HG03175 (cell line): ENCODE results near the gene RAD51B.
"Not testable (repeated sequence)": the region's sequence is repeated elsewhere in the genome, so short reads cannot be mapped to it uniquely, and the experiment has no call there.

ENCODE experiments used
- ATAC-seq: cut with Tn5 transposase; IDR thresholded peaks from one replicate; pipeline ENCODE4 v1.9.1; 2021; ENCODE audit warnings: mild to moderate bottlenecking, moderate library complexity; ENCODE audit not compliant: unreplicated experiment

RAD51B gene

GRCh38 chr14:68198713-68199495 lies 379.3 kb downstream of the RAD51B start:
- no peak for ATAC-seq

GRCh38 chr14:68199554-68200151 lies 380.1 kb downstream of the RAD51B start:
- ATAC-seq, result no peak

- ATAC-seq, result no peak
Measured at GRCh38 chr14:68203871-68204270, 384.3 kb downstream of the RAD51B start.

- no peak for ATAC-seq
Measured at GRCh38 chr14:68208218-68208617, 388.6 kb downstream of the RAD51B start.

- ATAC-seq, result no peak
Measured at GRCh38 chr14:68208626-68209317, 389.2 kb downstream of the RAD51B start.

GRCh38 chr14:68210729-68211299 lies 391.2 kb downstream of the RAD51B start:
- ATAC-seq, result peak; percentile 89

GRCh38 chr14:68211421-68211820 lies 391.8 kb downstream of the RAD51B start:
- ATAC-seq, result no peak

- ATAC-seq, result no peak
Measured at GRCh38 chr14:68211886-68212285, 392.3 kb downstream of the RAD51B start.

- no peak for ATAC-seq
Measured at GRCh38 chr14:68212361-68212760, 392.8 kb downstream of the RAD51B start.

GRCh38 chr14:68214431-68214830 lies 394.9 kb downstream of the RAD51B start:
- ATAC-seq, result no peak

GRCh38 chr14:68215629-68216028 lies 396.1 kb downstream of the RAD51B start:
- ATAC-seq, result no peak

- ATAC-seq, result no peak
Measured at GRCh38 chr14:68216079-68216478, 396.5 kb downstream of the RAD51B start.

GRCh38 chr14:68216957-68217356 lies 397.4 kb downstream of the RAD51B start:
- ATAC-seq, result no peak

GRCh38 chr14:68217791-68218340 lies 398.3 kb downstream of the RAD51B start:
- ATAC-seq, result no peak

- ATAC-seq, result no peak
Measured at GRCh38 chr14:68219407-68219806, 399.8 kb downstream of the RAD51B start.

GRCh38 chr14:68221046-68221445 lies 401.5 kb downstream of the RAD51B start:
- not testable (repeated sequence) for ATAC-seq

- no peak for ATAC-seq
Measured at GRCh38 chr14:68222154-68222553, 402.6 kb downstream of the RAD51B start.

- ATAC-seq, result no peak
Measured at GRCh38 chr14:68222726-68223125, 403.1 kb downstream of the RAD51B start.

- ATAC-seq, result no peak
Measured at GRCh38 chr14:68223631-68224030, 404.1 kb downstream of the RAD51B start.

- no peak for ATAC-seq
Measured at GRCh38 chr14:68225321-68225720, 405.7 kb downstream of the RAD51B start.

GRCh38 chr14:68226523-68226922 lies 406.9 kb downstream of the RAD51B start:
- ATAC-seq, result no peak
